SK-N-MC (cell line): ENCODE data around the gene NAV1.

Source experiments
- EZH2 ChIP-seq: fragments of 200-600 bp; sonication (generic); IDR thresholded peaks from one replicate; pipeline ENCODE4 v1.6.1; 2017; ENCODE audit warnings: antibody characterized with exemption
- FOXP2 ChIP-seq: optimal IDR thresholded peaks from 2 replicates; pipeline ENCODE3; 2011; ENCODE audit warnings: mild to moderate bottlenecking, moderate library complexity; ENCODE audit not compliant: insufficient read depth; ENCODE audit errors: extremely low read length, control extremely low read depth
- POLR2AphosphoS5 ChIP-seq: IDR thresholded peaks from 2 replicates; pipeline ENCODE4 v1.6.1; 2012; ENCODE audit warnings: mild to moderate bottlenecking, low read depth, low read length, borderline replicate concordance

- TF ChIP-seq EZH2 (no peak), POLR2AphosphoS5 (no peak), FOXP2 (no peak)
These were observed 20.8 kb downstream of the NAV1 start for GRCh38 chr1:201559679-201560162.
